ENCODE measurements around the gene AK5. TPM values are rescaled to one million over a fixed set of nuclear protein-coding genes. Genes with fewer than 3 reads are reported as not detected.
"Not testable (repeated sequence)": the region's sequence is repeated elsewhere in the genome, so short reads cannot be mapped to it uniquely, and the experiment has no call there.

Gene AK5
- total and polyA plus RNA-seq, 2 donors (not counting 1 experiment from before 2014, with no cell fraction given), result 0.18 TPM; not detected in 1

DNA sequence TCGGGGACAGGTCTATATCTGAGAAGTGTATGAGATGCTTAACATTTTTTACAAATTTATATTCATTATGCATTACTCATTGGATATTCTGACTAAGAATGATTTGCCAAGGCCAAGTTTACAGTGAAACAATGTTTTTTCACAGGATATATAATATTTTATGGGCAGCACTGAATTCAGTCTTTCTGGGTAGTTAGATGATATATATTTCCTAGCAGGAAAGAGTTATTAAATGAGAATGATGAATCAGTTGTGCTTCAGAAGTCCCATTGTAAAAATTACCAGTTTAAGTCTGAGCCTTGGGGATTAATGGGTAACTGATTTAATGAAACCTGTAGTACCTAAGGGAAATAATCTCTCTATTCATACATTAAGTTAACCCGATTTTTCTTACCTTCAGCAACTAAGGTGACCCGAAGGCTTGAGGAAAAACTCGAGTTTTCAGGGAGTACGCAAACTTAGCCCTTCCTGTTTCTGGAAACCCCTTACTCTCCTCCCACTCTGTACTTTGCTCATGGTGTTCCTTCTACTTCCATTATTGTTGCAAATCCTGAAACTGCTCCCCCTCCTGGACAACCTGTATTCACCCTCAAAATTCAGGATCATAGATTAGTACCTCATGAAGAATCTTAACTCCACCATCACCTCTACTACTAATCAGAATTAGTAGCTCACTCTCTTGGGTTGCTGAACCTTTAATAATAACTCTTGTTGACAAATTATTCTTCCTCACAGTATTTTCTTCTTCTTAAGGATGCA is 135.1 kb downstream of the AK5 start:
- no peaks in the 10 kb centered on the region for H4K20me1 ChIP-seq (ENCODE audit: control insufficient read depth, insufficient read depth, low read length, poor library complexity, severe bottlenecking)
- no peaks in the 10 kb centered on the region for H3K79me2 ChIP-seq (ENCODE audit: control insufficient read depth, insufficient read depth, low read length)
- Mint-ChIP-seq H3K4me3 (no peak overlapping the region), H3K9me3 (ENCODE audit: insufficient read depth) (peaks cover 2% of the 10 kb centered on the region), H3K27me3 (peaks cover 59% of the 10 kb centered on the region), H3K27ac (no peak overlapping the region), H3K4me1 (peaks cover 14% of the 10 kb centered on the region)
- ChIA-PET CTCF (no interaction called here), POLR2A (no interaction called here)
- no peak for TF ChIP-seq EZH2 (IDR thresholded peaks at IDR 0.05; ENCODE audit: borderline replicate concordance, insufficient read depth, low read depth, low read length, poor library complexity, severe bottlenecking)
- TF ChIP-seq, protein P1, sequence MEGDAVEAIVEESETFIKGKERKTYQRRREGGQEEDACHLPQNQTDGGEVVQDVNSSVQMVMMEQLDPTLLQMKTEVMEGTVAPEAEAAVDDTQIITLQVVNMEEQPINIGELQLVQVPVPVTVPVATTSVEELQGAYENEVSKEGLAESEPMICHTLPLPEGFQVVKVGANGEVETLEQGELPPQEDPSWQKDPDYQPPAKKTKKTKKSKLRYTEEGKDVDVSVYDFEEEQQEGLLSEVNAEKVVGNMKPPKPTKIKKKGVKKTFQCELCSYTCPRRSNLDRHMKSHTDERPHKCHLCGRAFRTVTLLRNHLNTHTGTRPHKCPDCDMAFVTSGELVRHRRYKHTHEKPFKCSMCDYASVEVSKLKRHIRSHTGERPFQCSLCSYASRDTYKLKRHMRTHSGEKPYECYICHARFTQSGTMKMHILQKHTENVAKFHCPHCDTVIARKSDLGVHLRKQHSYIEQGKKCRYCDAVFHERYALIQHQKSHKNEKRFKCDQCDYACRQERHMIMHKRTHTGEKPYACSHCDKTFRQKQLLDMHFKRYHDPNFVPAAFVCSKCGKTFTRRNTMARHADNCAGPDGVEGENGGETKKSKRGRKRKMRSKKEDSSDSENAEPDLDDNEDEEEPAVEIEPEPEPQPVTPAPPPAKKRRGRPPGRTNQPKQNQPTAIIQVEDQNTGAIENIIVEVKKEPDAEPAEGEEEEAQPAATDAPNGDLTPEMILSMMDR (IDR thresholded peaks at IDR 0.05), result no peak
- whole genome bisulfite sequencing (ENCODE audit: insufficient coverage), result 97% methylated on average over 3 of the region's 5 CpGs
- no peak overlapping the region for H2AFZ ChIP-seq (ENCODE audit: insufficient read depth, low read depth, low read length, poor library complexity, severe bottlenecking)
- no peak overlapping the region for H3K4me3 ChIP-seq (ENCODE audit: control extremely low read depth in 1 of 5, extremely low read depth in 1 of 5, insufficient read depth in 1 of 5, low read depth in 2 of 5, low read length in 4 of 5)
- peaks cover 0 to 33% (median 10%) of the 10 kb centered on the region in 4 experiments for H3K27me3 ChIP-seq (replicated peaks in 1 of 4; ENCODE audit: control extremely low read depth in 1 of 4, control insufficient read depth in 3 of 4, insufficient read depth in 4 of 4, low read length in 3 of 4)
- no peak overlapping the region for H3K27ac ChIP-seq (ENCODE audit: low read length in 2 of 2)
- peaks cover 15 to 17% of the 10 kb centered on the region in 2 donors for H3K4me1 ChIP-seq (ENCODE audit: control insufficient read depth in 2 of 2, insufficient read depth in 2 of 2, low read length in 2 of 2)
- no peak for ATAC-seq (ENCODE audit: low read depth)
- H3K9ac ChIP-seq (ENCODE audit: low read length), result no peak overlapping the region
- no peak for DNase-seq
- H3K4me2 ChIP-seq (replicated peaks; ENCODE audit: low read depth, low read length, poor library complexity, severe bottlenecking), result no peak overlapping the region
- H3K36me3 ChIP-seq (replicated peaks in 1 of 2; ENCODE audit: control extremely low read depth in 1 of 2, control insufficient read depth in 1 of 2, extremely low read depth in 1 of 2, insufficient read depth in 2 of 2, low read length in 1 of 2), result no peaks in the 10 kb centered on the region
- H3K9me3 ChIP-seq (ENCODE audit: control extremely low read depth in 1 of 3, control insufficient read depth in 2 of 3, insufficient read depth in 1 of 3, low read length in 2 of 3), result peaks cover 0 to 1% (median 0%) of the 10 kb centered on the region in 3 donors
- intact Hi-C loops (cut with micrococcal nuclease), result no loop called here

DNA sequence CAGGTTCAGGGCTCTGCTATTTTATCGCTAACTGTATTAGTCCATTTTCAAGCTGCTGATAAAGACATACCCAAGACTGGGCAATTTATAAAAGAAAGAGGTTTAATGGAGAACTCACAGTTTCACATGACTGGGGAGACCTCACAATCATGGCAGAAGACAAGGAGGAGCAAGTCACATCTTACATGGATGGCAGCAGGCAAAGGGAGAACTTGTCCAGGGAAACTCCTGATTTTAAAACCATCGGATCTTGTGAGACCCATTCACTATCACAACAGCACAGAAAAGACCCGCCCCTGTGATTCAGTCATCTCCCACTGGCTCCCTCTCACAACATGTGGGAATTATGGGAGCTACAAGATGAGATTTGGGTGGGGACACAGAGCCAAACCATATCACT is 136.2 kb downstream of the AK5 start:
- WGBS (ENCODE audit: insufficient coverage), result no CpG with 5 or more reads among the region's 3 CpGs
- H3K27ac ChIP-seq (ENCODE audit: low read length in 2 of 2); intact Hi-C loops (cut with micrococcal nuclease); H3K27ac Mint-ChIP-seq; DNase-seq; H3K9me3 ChIP-seq (ENCODE audit: control extremely low read depth in 1 of 3, control insufficient read depth in 2 of 3, insufficient read depth in 1 of 3, low read length in 2 of 3); H3K9me3 Mint-ChIP-seq (ENCODE audit: insufficient read depth); H2AFZ ChIP-seq (ENCODE audit: insufficient read depth, low read depth, low read length, poor library complexity, severe bottlenecking); H4K20me1 ChIP-seq (ENCODE audit: control insufficient read depth, insufficient read depth, low read length, poor library complexity, severe bottlenecking); CTCF ChIA-PET; H3K36me3 ChIP-seq (replicated peaks in 1 of 2; ENCODE audit: control extremely low read depth in 1 of 2, control insufficient read depth in 1 of 2, extremely low read depth in 1 of 2, insufficient read depth in 2 of 2, low read length in 1 of 2); H3K9ac ChIP-seq (ENCODE audit: low read length); H3K4me3 Mint-ChIP-seq; POLR2A ChIA-PET; ATAC-seq (ENCODE audit: low read depth); H3K79me2 ChIP-seq (ENCODE audit: control insufficient read depth, insufficient read depth, low read length); H3K4me3 ChIP-seq (ENCODE audit: control extremely low read depth in 1 of 5, extremely low read depth in 1 of 5, insufficient read depth in 1 of 5, low read depth in 2 of 5, low read length in 4 of 5); H3K4me2 ChIP-seq (replicated peaks; ENCODE audit: low read depth, low read length, poor library complexity, severe bottlenecking): not testable (repeated sequence)
- H3K4me1 ChIP-seq (ENCODE audit: control insufficient read depth in 2 of 2, insufficient read depth in 2 of 2, low read length in 2 of 2), result peaks cover 12 to 13% of the 10 kb centered on the region in 2 donors
- Mint-ChIP-seq H3K4me1 (peaks cover 10% of the 10 kb centered on the region), H3K27me3 (peaks cover 56% of the 10 kb centered on the region)
- peaks cover 0 to 28% (median 10%) of the 10 kb centered on the region in 4 experiments for H3K27me3 ChIP-seq (replicated peaks in 1 of 4; ENCODE audit: control extremely low read depth in 1 of 4, control insufficient read depth in 3 of 4, insufficient read depth in 4 of 4, low read length in 3 of 4)

Measured in B cell (primary cell).